Body of pancreas (tissue), 4 donors: Measurements from ENCODE around the gene ARHGEF19.

Experiments used
- POLR2A ChIP-seq, 3 donors: fragments of 450-650 bp; IDR thresholded peaks; one replicate each; pipeline ENCODE4 v1.6.1; 2016; ENCODE audit warnings: antibody characterized with exemption in 3 of 3, mild to moderate bottlenecking in 2 of 3
- TF ChIP-seq, protein P1 (sequence below), 7 experiments: fragments of 450-650 bp in 4 of 7; fragments of 200-600 bp in 3 of 7; sonication (generic) in 3 of 7; IDR thresholded peaks; one replicate each; pipeline ENCODE4 v1.5.1; 2016 to 2019; ENCODE audit warnings: antibody characterized with exemption in 7 of 7

DNA sequence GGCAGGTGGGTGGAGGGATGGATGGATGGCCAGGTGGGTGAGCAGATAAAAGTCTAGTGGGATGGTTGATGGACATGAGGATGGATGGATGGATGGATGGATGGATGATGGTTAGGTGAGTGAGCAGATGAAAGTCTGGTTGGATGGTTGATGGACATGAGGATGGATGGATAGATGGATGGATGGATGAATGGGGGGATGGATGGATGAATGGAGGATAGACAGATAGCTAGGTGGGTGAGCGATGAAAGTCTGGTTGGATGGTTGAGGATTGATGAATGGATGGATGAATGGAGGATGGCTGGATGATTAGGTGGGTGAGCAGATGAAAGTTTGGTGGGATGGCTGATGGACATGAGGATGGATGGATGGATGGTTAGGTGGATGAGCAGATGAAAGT lies 9.0 kb upstream of the ARHGEF19 start:
- TF ChIP-seq, protein P1, sequence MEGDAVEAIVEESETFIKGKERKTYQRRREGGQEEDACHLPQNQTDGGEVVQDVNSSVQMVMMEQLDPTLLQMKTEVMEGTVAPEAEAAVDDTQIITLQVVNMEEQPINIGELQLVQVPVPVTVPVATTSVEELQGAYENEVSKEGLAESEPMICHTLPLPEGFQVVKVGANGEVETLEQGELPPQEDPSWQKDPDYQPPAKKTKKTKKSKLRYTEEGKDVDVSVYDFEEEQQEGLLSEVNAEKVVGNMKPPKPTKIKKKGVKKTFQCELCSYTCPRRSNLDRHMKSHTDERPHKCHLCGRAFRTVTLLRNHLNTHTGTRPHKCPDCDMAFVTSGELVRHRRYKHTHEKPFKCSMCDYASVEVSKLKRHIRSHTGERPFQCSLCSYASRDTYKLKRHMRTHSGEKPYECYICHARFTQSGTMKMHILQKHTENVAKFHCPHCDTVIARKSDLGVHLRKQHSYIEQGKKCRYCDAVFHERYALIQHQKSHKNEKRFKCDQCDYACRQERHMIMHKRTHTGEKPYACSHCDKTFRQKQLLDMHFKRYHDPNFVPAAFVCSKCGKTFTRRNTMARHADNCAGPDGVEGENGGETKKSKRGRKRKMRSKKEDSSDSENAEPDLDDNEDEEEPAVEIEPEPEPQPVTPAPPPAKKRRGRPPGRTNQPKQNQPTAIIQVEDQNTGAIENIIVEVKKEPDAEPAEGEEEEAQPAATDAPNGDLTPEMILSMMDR (IDR thresholded peaks at IDR 0.05): no peak
- TF ChIP-seq POLR2A (IDR thresholded peaks at IDR 0.05): no peak
